ENCODE measurements around the gene RPL27A.

The RPL27A gene

GRCh38 chr11:8702598-8702915, 20.0 kb downstream of the RPL27A start:
- no peak for DNase-seq

- no peak for DNase-seq
These were observed 21.5 kb downstream of the RPL27A start for GRCh38 chr11:8704136-8704535.

- DNase-seq, result no peak
These were observed 22.6 kb downstream of the RPL27A start for GRCh38 chr11:8705146-8705545.

- DNase-seq, result no peak
These were observed 24.3 kb downstream of the RPL27A start for GRCh38 chr11:8706673-8707432.

- no peak for DNase-seq
These were observed 25.1 kb downstream of the RPL27A start for GRCh38 chr11:8707541-8708191.

- no peak for DNase-seq
These were observed 26.5 kb downstream of the RPL27A start for GRCh38 chr11:8709002-8709672.

GRCh38 chr11:8709777-8710176, 27.2 kb downstream of the RPL27A start:
- no peak for DNase-seq

GRCh38 chr11:8711895-8712442, 29.4 kb downstream of the RPL27A start:
- no peak for DNase-seq

- no peak for DNase-seq
These were observed 29.9 kb downstream of the RPL27A start for GRCh38 chr11:8712506-8712905.

- no peak for DNase-seq
These were observed 31.3 kb downstream of the RPL27A start for GRCh38 chr11:8713760-8714454.

- DNase-seq, result no peak
These were observed 32.1 kb downstream of the RPL27A start for GRCh38 chr11:8714622-8715225.

GRCh38 chr11:8715501-8715900, 32.9 kb downstream of the RPL27A start:
- DNase-seq, result no peak

- DNase-seq, result no peak
These were observed 34.9 kb downstream of the RPL27A start for GRCh38 chr11:8717544-8717875.

GRCh38 chr11:8717876-8718753, 35.5 kb downstream of the RPL27A start:
- no peak for DNase-seq

- DNase-seq, result no peak
These were observed 36.6 kb downstream of the RPL27A start for GRCh38 chr11:8719211-8719649.

- DNase-seq, result no peak
These were observed 37.1 kb downstream of the RPL27A start for GRCh38 chr11:8719721-8720120.

GRCh38 chr11:8720352-8720751, 37.8 kb downstream of the RPL27A start:
- no peak for DNase-seq

GRCh38 chr11:8720868-8721608, 38.4 kb downstream of the RPL27A start:
- no peak for DNase-seq

GRCh38 chr11:8721609-8722500, 39.3 kb downstream of the RPL27A start:
- DNase-seq, result no peak

GRCh38 chr11:8722809-8723208, 40.2 kb downstream of the RPL27A start:
- DNase-seq, result no peak

Data from NCI-H187 (cell line).